ENCODE results near the gene TTLL10. TPM values are rescaled to one million over a fixed set of nuclear protein-coding genes. Genes with fewer than 3 reads are reported as not detected.

Gene TTLL10
- total RNA-seq, 3 donors from 2014 or later (not counting 1 experiment from before 2014, with no cell fraction given): 0.23 to 1.7 (median 1.7) TPM

- Histone ChIP-seq H3K27me3 (ENCODE audit: control insufficient read depth, insufficient read depth, low read length) (peaks cover 8% of the 10 kb centered on the region), H3K4me3 (ENCODE audit: low read length) (no peak overlapping the region), H3K36me3 (ENCODE audit: control insufficient read depth, insufficient read depth, low read length) (no peaks in the 10 kb centered on the region), H3K9me3 (ENCODE audit: control insufficient read depth, insufficient read depth, low read length) (no peaks in the 10 kb centered on the region), H3K4me1 (ENCODE audit: control insufficient read depth, insufficient read depth, low read length) (peaks cover 83% of the 10 kb centered on the region), H3K27ac (ENCODE audit: low read length) (no peak overlapping the region)
- H3K27ac Mint-ChIP-seq: no peak overlapping the region
- TF ChIP-seq, protein P1, sequence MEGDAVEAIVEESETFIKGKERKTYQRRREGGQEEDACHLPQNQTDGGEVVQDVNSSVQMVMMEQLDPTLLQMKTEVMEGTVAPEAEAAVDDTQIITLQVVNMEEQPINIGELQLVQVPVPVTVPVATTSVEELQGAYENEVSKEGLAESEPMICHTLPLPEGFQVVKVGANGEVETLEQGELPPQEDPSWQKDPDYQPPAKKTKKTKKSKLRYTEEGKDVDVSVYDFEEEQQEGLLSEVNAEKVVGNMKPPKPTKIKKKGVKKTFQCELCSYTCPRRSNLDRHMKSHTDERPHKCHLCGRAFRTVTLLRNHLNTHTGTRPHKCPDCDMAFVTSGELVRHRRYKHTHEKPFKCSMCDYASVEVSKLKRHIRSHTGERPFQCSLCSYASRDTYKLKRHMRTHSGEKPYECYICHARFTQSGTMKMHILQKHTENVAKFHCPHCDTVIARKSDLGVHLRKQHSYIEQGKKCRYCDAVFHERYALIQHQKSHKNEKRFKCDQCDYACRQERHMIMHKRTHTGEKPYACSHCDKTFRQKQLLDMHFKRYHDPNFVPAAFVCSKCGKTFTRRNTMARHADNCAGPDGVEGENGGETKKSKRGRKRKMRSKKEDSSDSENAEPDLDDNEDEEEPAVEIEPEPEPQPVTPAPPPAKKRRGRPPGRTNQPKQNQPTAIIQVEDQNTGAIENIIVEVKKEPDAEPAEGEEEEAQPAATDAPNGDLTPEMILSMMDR (IDR thresholded peaks at IDR 0.05): no peak
- 84% methylated on average over 37 of the region's 37 CpGs for WGBS (ENCODE audit: insufficient coverage)
- no peaks in the 10 kb centered on the region for H3K36me3 Mint-ChIP-seq
- DNase-seq (no peak), ATAC-seq (no peak)
- H3K4me3 Mint-ChIP-seq: no peak overlapping the region
- peaks cover 0 to 18% of the 10 kb centered on the region in 2 donors for H3K27me3 Mint-ChIP-seq (ENCODE audit: low read depth in 2 of 2)
- H3K9me3 Mint-ChIP-seq: no peaks in the 10 kb centered on the region
- H3K4me1 Mint-ChIP-seq: peaks cover 11 to 18% of the 10 kb centered on the region in 2 donors
- intact Hi-C loops (cut with micrococcal nuclease): no loop called here
Measured at GRCh38 chr1:1168451-1169411, 4.9 kb upstream of the TTLL10 start.

DNA sequence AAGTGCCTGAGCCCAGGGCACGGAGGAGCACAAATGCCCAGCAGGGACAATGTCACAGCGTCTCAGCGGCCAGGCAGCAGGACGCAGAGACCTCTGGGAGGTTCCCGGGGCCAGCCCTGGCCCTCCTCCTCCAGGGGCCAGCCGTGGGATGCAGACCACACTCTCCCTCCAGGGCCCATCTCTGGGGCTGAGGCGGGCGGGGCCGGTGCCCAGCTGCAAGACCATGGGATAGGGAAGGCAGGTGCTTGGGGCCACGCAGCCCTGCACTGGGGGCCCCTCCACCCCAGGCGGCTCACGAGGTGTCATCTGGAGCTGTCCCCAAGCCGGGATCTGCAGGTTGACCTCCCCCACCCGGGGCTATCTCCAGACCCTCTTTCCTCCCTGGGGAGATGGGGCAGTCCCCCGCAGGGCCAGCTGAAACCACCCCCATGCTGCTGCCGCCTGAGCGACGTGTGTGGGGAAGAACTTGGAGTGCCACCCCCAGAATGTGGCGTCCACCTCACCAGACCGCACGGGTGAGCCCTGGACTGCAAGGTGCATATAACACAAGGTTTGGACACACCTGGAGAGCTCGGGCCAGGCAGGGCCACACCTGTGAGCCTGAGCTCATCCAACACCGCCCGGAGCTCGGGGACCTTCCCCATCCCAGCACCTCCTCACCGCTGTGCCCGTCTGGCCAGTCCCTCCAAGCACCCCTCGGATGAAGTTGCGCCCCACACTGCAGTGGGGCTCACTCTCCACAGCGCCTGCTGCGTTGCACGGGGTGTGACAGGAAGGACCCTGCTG lies 4.1 kb upstream of the TTLL10 start:
- Mint-ChIP-seq H3K4me3 (no peak overlapping the region), H3K4me1 (peaks cover 11 to 18% of the 10 kb centered on the region in 2 donors), H3K27ac (peak overlapping the region in 1 of 2 donors; percentile 25), H3K36me3 (no peaks in the 10 kb centered on the region), H3K27me3 (ENCODE audit: low read depth in 2 of 2) (peaks cover 0 to 18% of the 10 kb centered on the region in 2 donors), H3K9me3 (no peaks in the 10 kb centered on the region)
- Histone ChIP-seq H3K4me1 (ENCODE audit: control insufficient read depth, insufficient read depth, low read length) (peaks cover 92% of the 10 kb centered on the region), H3K27me3 (ENCODE audit: control insufficient read depth, insufficient read depth, low read length) (peaks cover 8% of the 10 kb centered on the region), H3K27ac (ENCODE audit: low read length) (no peak overlapping the region), H3K36me3 (ENCODE audit: control insufficient read depth, insufficient read depth, low read length) (no peaks in the 10 kb centered on the region), H3K4me3 (ENCODE audit: low read length) (no peak overlapping the region), H3K9me3 (ENCODE audit: control insufficient read depth, insufficient read depth, low read length) (no peaks in the 10 kb centered on the region)
- TF ChIP-seq, protein P1 (IDR thresholded peaks at IDR 0.05): no peak
- 72% methylated on average over 31 of the region's 32 CpGs for WGBS (ENCODE audit: insufficient coverage)
- DNase-seq (no peak), ATAC-seq (no peak)
- intact Hi-C loops (cut with micrococcal nuclease): loop anchor here (5.0 kb wide), 1 partner anchor 38 kb away; the partner anchor contains the start of gene TNFRSF18

DNA sequence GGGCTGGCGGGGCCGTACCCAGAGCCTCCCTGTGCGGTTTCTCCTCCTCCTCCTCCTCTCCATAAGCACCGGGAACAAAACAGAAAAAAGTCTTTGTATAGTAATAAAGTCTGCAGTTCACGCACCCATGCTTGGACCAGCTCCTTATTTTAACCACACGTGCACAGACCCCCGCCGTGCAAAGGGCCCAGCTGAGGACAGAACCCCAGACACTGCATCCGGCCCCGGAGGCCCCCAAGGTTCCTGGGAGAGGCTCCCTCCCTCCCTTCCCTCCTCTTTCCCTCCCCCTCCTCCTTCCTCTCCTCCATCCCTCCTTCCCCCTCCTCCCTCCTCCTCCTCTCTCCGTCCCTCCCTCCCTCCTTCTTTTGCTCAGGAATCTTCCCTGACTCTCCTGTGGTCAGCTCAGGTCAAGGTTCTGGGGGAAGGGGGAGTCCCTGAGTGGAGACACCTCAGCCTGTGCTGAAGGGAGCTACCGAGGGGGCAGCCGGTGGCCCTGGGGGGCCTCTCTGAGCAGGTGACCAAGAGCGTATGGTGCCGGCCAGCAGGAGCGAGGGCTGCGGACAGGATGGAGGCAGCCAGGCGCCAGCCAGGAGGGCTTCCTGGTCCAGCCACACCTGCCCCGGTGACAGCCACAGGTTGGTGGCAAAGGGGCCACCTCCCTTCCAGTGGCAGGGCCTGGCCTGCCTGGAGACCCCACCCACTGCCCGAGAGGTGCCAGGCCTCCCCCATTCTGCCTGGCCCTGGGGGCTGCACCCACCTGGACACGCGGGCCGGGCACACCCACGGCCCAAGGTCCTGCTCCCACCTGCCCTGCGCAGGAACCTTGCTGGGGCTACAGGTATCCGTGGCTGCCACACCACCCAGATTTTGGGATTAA lies 3.2 kb upstream of the TTLL10 start:
- intact Hi-C loops (cut with micrococcal nuclease): loop anchor here (5.0 kb wide), 1 partner anchor 37 kb away; the partner anchor contains the start of gene TNFRSF18
- H3K27me3 ChIP-seq (ENCODE audit: control insufficient read depth, insufficient read depth, low read length): peaks cover 8% of the 10 kb centered on the region
- ATAC-seq (no peak), DNase-seq (peak in 1 of 2 donors; percentile 14)
- Mint-ChIP-seq H3K27ac (peak overlapping the region in 1 of 2 donors; percentile 25), H3K36me3 (no peaks in the 10 kb centered on the region), H3K9me3 (no peaks in the 10 kb centered on the region), H3K4me3 (no peak overlapping the region), H3K27me3 (ENCODE audit: low read depth in 2 of 2) (peaks cover 0 to 18% of the 10 kb centered on the region in 2 donors), H3K4me1 (peaks cover 10 to 14% of the 10 kb centered on the region in 2 donors)
- 49% methylated on average over 23 of the region's 26 CpGs for WGBS (ENCODE audit: insufficient coverage)
- no peak overlapping the region for H3K27ac ChIP-seq (ENCODE audit: low read length)
- no peaks in the 10 kb centered on the region for H3K36me3 ChIP-seq (ENCODE audit: control insufficient read depth, insufficient read depth, low read length)
- no peaks in the 10 kb centered on the region for H3K9me3 ChIP-seq (ENCODE audit: control insufficient read depth, insufficient read depth, low read length)
- TF ChIP-seq, protein P1 (IDR thresholded peaks at IDR 0.05): no peak
- peaks cover 88% of the 10 kb centered on the region for H3K4me1 ChIP-seq (ENCODE audit: control insufficient read depth, insufficient read depth, low read length)
- H3K4me3 ChIP-seq (ENCODE audit: low read length): no peak overlapping the region

Measured in natural killer cell (primary cell).